ENCODE measurements around the gene WRAP53. TPM values are rescaled to one million over a fixed set of nuclear protein-coding genes. Genes with fewer than 3 reads are reported as not detected.

Gene WRAP53
- total and polyA plus RNA-seq, 10 of the 15 experiments (the other 5 are each of a cell fraction or from before 2014, with no cell fraction given) = 1.9 to 42.0 (median 21.9) TPM

DNA sequence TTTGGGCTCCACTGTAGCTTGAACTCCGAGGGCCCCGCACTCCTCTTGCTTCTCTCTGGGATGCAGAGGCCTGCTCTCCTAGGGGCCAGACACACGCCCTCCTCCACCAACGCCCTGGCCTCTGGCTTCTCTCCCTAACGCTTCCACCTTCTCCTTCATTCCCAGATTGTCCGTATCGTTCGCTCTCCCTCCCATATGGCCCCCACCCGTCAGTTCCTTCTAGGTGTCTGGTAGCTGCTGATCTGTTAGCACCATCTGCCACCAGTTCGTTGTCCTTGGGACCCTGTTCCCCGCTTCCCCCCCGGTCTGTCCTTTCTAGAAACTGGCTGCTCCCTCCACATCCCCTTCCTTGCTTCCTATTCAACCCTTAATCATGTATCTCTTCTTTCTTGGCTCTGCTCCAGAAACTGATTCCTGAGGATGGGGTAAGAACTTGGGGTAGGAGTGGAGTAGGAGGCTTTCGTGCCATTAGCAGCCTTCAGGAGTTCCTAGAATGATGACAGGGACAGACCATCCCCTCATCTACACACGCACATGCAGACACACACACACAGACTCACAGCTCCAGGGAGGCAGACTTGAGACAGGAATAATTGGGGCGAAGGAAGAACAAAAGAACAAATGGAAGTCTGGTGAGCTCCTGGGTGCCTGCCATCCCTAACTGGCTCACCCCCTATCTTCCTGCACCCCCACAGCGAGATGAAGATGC is 33.3 kb upstream of the WRAP53 start:
- ChIA-PET RAD21 (ENCODE audit: unreplicated experiment) (interaction anchor here (0.9 kb wide), 1 partner anchor 33 kb away, joined by 4 read pairs; the partner anchor contains the start of genes TP53 and WRAP53), CTCF (interaction anchor here (0.9 to 1.0 kb wide), 3 partner anchors 12 to 32 kb away, joined by 3 to 5 read pairs (median 3); partner anchors contain the start of gene TP53), POLR2A (no interaction called here), SMC1A (ENCODE audit: uncharacterized antibody, unreplicated experiment) (no interaction called here)
- FAIRE-seq = no peak
- Histone ChIP-seq H3K9ac (ENCODE audit: control insufficient read depth, insufficient read depth, low read length) (no peak overlapping the region), H3K4me1 (ENCODE audit: control insufficient read depth, insufficient read depth, low read length) (peaks cover 3% of the 10 kb centered on the region; the same call in 1 of the 2 replicates), H3K27ac (ENCODE audit: control insufficient read depth, insufficient read depth) (no peak overlapping the region), H3K79me2 (ENCODE audit: control insufficient read depth, insufficient read depth, low read length) (no peaks in the 10 kb centered on the region), H3K36me3 (ENCODE audit: control insufficient read depth in 2 of 2, insufficient read depth in 2 of 2, low read length in 1 of 2) (no peaks in the 10 kb centered on the region), H2AFZ (ENCODE audit: control insufficient read depth, low read depth, low read length) (no peak overlapping the region), H3K4me2 (ENCODE audit: control insufficient read depth, insufficient read depth) (no peak overlapping the region), H3K9me3 (replicated peaks; ENCODE audit: control insufficient read depth, insufficient read depth, low read length) (no peaks in the 10 kb centered on the region), H3K4me3 (no peak overlapping the region), H4K20me1 (ENCODE audit: control insufficient read depth, insufficient read depth) (no peaks in the 10 kb centered on the region), H3K27me3 (replicated peaks in 1 of 2; ENCODE audit: control insufficient read depth in 2 of 2, insufficient read depth in 2 of 2, low read length in 1 of 2) (peaks cover 5 to 11% of the 10 kb centered on the region in 2 experiments)
- WGBS (ENCODE audit: insufficient coverage, insufficient replicate concordance, low lambda C conversion rate, missing lambda C conversion rate) = 48% methylated on average over 16 of the region's 16 CpGs
- intact Hi-C loops (cut with micrococcal nuclease; ENCODE audit: unreplicated experiment) (no loop called here), in situ Hi-C loops (cut with MboI) (no loop called here)
- BruUV-seq (replicated peaks) = no TSS peak
- DNase-seq (ENCODE audit: low read depth, low spot score) = no peak
- no peak; the same call in 2 of the 3 replicates for ATAC-seq
- no peak for TF ChIP-seq HCFC1 (IDR thresholded peaks at IDR 0.05; ENCODE audit: low read length)
- no peak for TF ChIP-seq FOXM1 (IDR thresholded peaks at IDR 0.05; ENCODE audit: low read depth, low read length)
- TF ChIP-seq, protein P1, sequence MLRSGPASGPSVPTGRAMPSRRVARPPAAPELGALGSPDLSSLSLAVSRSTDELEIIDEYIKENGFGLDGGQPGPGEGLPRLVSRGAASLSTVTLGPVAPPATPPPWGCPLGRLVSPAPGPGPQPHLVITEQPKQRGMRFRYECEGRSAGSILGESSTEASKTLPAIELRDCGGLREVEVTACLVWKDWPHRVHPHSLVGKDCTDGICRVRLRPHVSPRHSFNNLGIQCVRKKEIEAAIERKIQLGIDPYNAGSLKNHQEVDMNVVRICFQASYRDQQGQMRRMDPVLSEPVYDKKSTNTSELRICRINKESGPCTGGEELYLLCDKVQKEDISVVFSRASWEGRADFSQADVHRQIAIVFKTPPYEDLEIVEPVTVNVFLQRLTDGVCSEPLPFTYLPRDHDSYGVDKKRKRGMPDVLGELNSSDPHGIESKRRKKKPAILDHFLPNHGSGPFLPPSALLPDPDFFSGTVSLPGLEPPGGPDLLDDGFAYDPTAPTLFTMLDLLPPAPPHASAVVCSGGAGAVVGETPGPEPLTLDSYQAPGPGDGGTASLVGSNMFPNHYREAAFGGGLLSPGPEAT (IDR thresholded peaks at IDR 0.05; ENCODE audit: low read depth) = no peak
- TF ChIP-seq SUPT20H (IDR thresholded peaks at IDR 0.05; ENCODE audit: borderline replicate concordance, control insufficient read depth, low read depth, low read length) = no peak
- no peak for TF ChIP-seq ZSCAN29 (IDR thresholded peaks at IDR 0.05)
- TF ChIP-seq MTA3 (IDR thresholded peaks at IDR 0.05; ENCODE audit: borderline replicate concordance, low read length) = no peak
- TF ChIP-seq NR2C2 (IDR thresholded peaks at IDR 0.05; ENCODE audit: borderline replicate concordance, control insufficient read depth, insufficient read length, low read depth) = no peak
- TF ChIP-seq, protein P2, sequence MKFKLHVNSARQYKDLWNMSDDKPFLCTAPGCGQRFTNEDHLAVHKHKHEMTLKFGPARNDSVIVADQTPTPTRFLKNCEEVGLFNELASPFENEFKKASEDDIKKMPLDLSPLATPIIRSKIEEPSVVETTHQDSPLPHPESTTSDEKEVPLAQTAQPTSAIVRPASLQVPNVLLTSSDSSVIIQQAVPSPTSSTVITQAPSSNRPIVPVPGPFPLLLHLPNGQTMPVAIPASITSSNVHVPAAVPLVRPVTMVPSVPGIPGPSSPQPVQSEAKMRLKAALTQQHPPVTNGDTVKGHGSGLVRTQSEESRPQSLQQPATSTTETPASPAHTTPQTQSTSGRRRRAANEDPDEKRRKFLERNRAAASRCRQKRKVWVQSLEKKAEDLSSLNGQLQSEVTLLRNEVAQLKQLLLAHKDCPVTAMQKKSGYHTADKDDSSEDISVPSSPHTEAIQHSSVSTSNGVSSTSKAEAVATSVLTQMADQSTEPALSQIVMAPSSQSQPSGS (IDR thresholded peaks at IDR 0.05; ENCODE audit: low read length) = no peak
- TF ChIP-seq NRF1 (conservative IDR thresholded peaks at IDR 0.05; ENCODE audit: low read depth, low read length) = no peak
- TF ChIP-seq SUZ12 (IDR thresholded peaks at IDR 0.05; ENCODE audit: unreplicated experiment) = no peak
- TF ChIP-seq SMARCA5 (IDR thresholded peaks at IDR 0.05) = no peak
- TF ChIP-seq POLR2AphosphoS5 (IDR thresholded peaks at IDR 0.05; ENCODE audit: low read length) = no peak
